Astrocyte (in vitro differentiated cells and primary cell): ENCODE results near the gene COL11A2.

ENCODE experiments used
- CTCF ChIP-seq: IDR thresholded peaks from 2 replicates; pipeline ENCODE4 v1.5.1; 2011; ENCODE audit warnings: low read depth, mild to moderate bottlenecking, inconsistent platforms, low read length, moderate library complexity; ENCODE audit not compliant: insufficient read depth
- EZH2 ChIP-seq: IDR thresholded peaks from 2 replicates; pipeline ENCODE4 v1.6.1; 2012; ENCODE audit warnings: mild to moderate bottlenecking, low read length, inconsistent platforms; ENCODE audit not compliant: insufficient read depth

- TF ChIP-seq CTCF, result no peak
- no peak for TF ChIP-seq EZH2
These were observed 24.6 kb downstream of the COL11A2 start for GRCh38 chr6:33167374-33168283.
